GM12878 (cell line): Measurements from ENCODE around the gene AHNAK2. TPM values are rescaled to one million over a fixed set of nuclear protein-coding genes. Genes with fewer than 3 reads are reported as not detected.
A peak's percentile ranks its signal among the peaks of the same experiment; 100 is the strongest.

Source experiments
- ATAC-seq: fragments of 200-7000 bp; cut with Tn5 transposase; 3 replicates; pipeline ENCODE4 v1.9.1; 2020; ENCODE audit warnings: mild to moderate bottlenecking, moderate library complexity
- BruUV-seq: library from RNA; stranded (reverse); fragments of 400-500 nt; replicated peaks from 2 replicates; lab custom pipeline; 2021; lab: Mats Ljungman, UMichigan
- CTCF ChIA-PET: fragments of 300-600 bp; sonication (Branson Sonifier 250); formaldehyde crosslinking; extraction: SDS; loops from one replicate; lab custom pipeline; 2021; ENCODE audit warnings: inconsistent platforms; lab: Yijun Ruan, JAX
- POLR2A ChIA-PET: fragments of 350-600 bp; formaldehyde crosslinking; extraction: SDS; loops from one replicate; lab custom pipeline; 2021; ENCODE audit warnings: inconsistent platforms; lab: Charles Lee
- RAD21 ChIA-PET: fragments of 300-600 bp; sonication (Branson Sonifier 250); formaldehyde crosslinking; loops from one replicate; lab custom pipeline; 2023; ENCODE audit warnings: antibody characterized with exemption; ENCODE audit not compliant: unreplicated experiment; lab: Charles Lee
- SMC1A ChIA-PET: fragments of 300-600 bp; sonication (Branson Sonifier 250); formaldehyde crosslinking; loops from one replicate; lab custom pipeline; 2023; ENCODE audit not compliant: unreplicated experiment, uncharacterized antibody; lab: Charles Lee
- DNase-seq: peaks from one replicate; pipeline ENCODE4 v3.0.0-alpha.2; 2011; ENCODE audit warnings: low read depth, low spot score
- FAIRE-seq: peaks from 3 replicates; lab custom pipeline; 2011; peaks lifted over from hg19 to GRCh38; lab: Jason Lieb, UNC
- H2AFZ ChIP-seq: 2 replicates; pipeline ENCODE4 v1.6.0; 2011; ENCODE audit warnings: low read depth, low read length, control low read depth; ENCODE audit not compliant: control insufficient read depth
- H3K27ac ChIP-seq: 2 replicates; pipeline ENCODE4 v1.5.1; 2011; ENCODE audit warnings: control low read depth; ENCODE audit not compliant: control insufficient read depth, insufficient read depth
- H3K27me3 ChIP-seq, 2 experiments: replicated peaks in 1 of 2; 2 replicates each; pipeline versions ENCODE4 v1.6.0 to v1.6.1; 2011; ENCODE audit warnings: low read length in 1 of 2; ENCODE audit not compliant: control insufficient read depth in 2 of 2, insufficient read depth in 2 of 2
- H3K36me3 ChIP-seq, 2 experiments: 2 replicates each; pipeline ENCODE4 v1.5.1; 2011; ENCODE audit warnings: low read length in 1 of 2; ENCODE audit not compliant: control insufficient read depth in 2 of 2, insufficient read depth in 2 of 2
- H3K4me1 ChIP-seq: 2 replicates; pipeline ENCODE4 v1.6.1; 2011; ENCODE audit warnings: mild to moderate bottlenecking, low read length, moderate library complexity, mixed read lengths; ENCODE audit not compliant: control insufficient read depth, insufficient read depth
- H3K4me2 ChIP-seq: 2 replicates; pipeline ENCODE4 v1.6.0; 2011; ENCODE audit warnings: control low read depth; ENCODE audit not compliant: control insufficient read depth, insufficient read depth
- H3K4me3 ChIP-seq: fragments of 200-600 bp; sonication (generic); 2 replicates; pipeline ENCODE4 v1.5.1; 2016
- H3K79me2 ChIP-seq: 2 replicates; pipeline ENCODE4 v1.6.0; 2011; ENCODE audit warnings: low read length; ENCODE audit not compliant: control insufficient read depth, insufficient read depth
- H3K9ac ChIP-seq: 2 replicates; pipeline ENCODE4 v1.8.0; 2011; ENCODE audit warnings: low read length, control low read depth, mixed read lengths; ENCODE audit not compliant: control insufficient read depth, insufficient read depth
- H3K9me3 ChIP-seq: replicated peaks from 3 replicates; pipeline ENCODE4 v1.5.1; 2011; ENCODE audit warnings: mild to moderate bottlenecking, low read length; ENCODE audit not compliant: control insufficient read depth, insufficient read depth
- H4K20me1 ChIP-seq: 2 replicates; pipeline ENCODE4 v1.6.0; 2011; ENCODE audit not compliant: control insufficient read depth, insufficient read depth
- FOS ChIP-seq: IDR thresholded peaks from 3 replicates; pipeline ENCODE4 v1.6.1; 2011; ENCODE audit warnings: borderline replicate concordance; ENCODE audit not compliant: insufficient read length; ENCODE audit errors: extremely low read depth
- MYB ChIP-seq: fragments of 150-350 bp; IDR thresholded peaks from 2 replicates; pipeline ENCODE4 v1.6.1; 2014; ENCODE audit warnings: mild to moderate bottlenecking, low read depth, low read length, borderline replicate concordance
- POLR2A ChIP-seq: IDR thresholded peaks from 2 replicates; pipeline ENCODE4 v1.6.1; 2011; ENCODE audit warnings: low read depth, mild to moderate bottlenecking, low read length
- RBBP5 ChIP-seq: fragments of 200-600 bp; sonication (generic); conservative IDR thresholded peaks from 2 replicates; pipeline ENCODE4 v1.6.1; 2016
- WRNIP1 ChIP-seq: IDR thresholded peaks from 2 replicates; pipeline ENCODE4 v1.6.1; 2011; ENCODE audit warnings: low read depth, low read length, improper control_type of control experiment, borderline replicate concordance
- WGBS: methylation state at CpG from one replicate; pipeline ENCODE4 v1.1.6; 2016; ENCODE audit warnings: low lambda C conversion rate; ENCODE audit not compliant: insufficient replicate concordance, insufficient coverage; ENCODE audit errors: missing lambda C conversion rate; 5-methylcytosine and 5-hydroxymethylcytosine counted together
- in situ Hi-C: fragments of 300-500 bp; cut with MboI; formaldehyde crosslinking; loops from 9 replicates; pipeline ENCODE4 v1.14.3; 2018; ENCODE audit warnings: mixed read lengths
- intact Hi-C: fragments of 100-400 bp; cut with micrococcal nuclease; formaldehyde crosslinking; loops from one replicate; pipeline ENCODE4 v1.14.2; 2022; ENCODE audit not compliant: unreplicated experiment
- polyA plus RNA-seq, 11 experiments: library from polyadenylated mRNA; depleted of rRNA in 4 of 11; unstranded in 6 of 11; stranded (reverse) in 5 of 11; fragments of >200 nt; fragmentation: Nextera tagmentation in 4 of 11; fragmentation: Illumina TruSeq in 1 of 11; extraction: Ambion mirVana in 4 of 11; extraction: Trizol in 1 of 11; gene quantifications; 1 replicate in 1 of 11; 2 replicates in 10 of 11; pipeline versions ENCODE4 v1.2.1 to v1.2.3, GENCODE V29; 2011 to 2016; ENCODE audit warnings: inconsistent platforms in 2 of 11, missing spikeins in 2 of 11, low read depth in 1 of 11
- total RNA-seq, 4 experiments: library from RNA; depleted of rRNA in 3 of 4; stranded (reverse); fragments of >200 nt in 3 of 4; fragmentation: Illumina TruSeq in 1 of 4; extraction: Trizol in 1 of 4; gene quantifications; 2 replicates each; pipeline versions ENCODE4 v1.2.1 to v1.2.3, GENCODE V29; 2013 to 2021
- TF ChIP-seq, protein P1 (sequence below): fragments of 450-650 bp; IDR thresholded peaks from 2 replicates; pipeline ENCODE4 v1.6.1; 2017; ENCODE audit warnings: low read depth, mild to moderate bottlenecking, moderate library complexity

Gene AHNAK2
- total and polyA plus RNA-seq, 10 of the 15 experiments (the other 5 are each of a cell fraction or from before 2014, with no cell fraction given) = 0.03 to 0.10 TPM; not detected in 8

DNA sequence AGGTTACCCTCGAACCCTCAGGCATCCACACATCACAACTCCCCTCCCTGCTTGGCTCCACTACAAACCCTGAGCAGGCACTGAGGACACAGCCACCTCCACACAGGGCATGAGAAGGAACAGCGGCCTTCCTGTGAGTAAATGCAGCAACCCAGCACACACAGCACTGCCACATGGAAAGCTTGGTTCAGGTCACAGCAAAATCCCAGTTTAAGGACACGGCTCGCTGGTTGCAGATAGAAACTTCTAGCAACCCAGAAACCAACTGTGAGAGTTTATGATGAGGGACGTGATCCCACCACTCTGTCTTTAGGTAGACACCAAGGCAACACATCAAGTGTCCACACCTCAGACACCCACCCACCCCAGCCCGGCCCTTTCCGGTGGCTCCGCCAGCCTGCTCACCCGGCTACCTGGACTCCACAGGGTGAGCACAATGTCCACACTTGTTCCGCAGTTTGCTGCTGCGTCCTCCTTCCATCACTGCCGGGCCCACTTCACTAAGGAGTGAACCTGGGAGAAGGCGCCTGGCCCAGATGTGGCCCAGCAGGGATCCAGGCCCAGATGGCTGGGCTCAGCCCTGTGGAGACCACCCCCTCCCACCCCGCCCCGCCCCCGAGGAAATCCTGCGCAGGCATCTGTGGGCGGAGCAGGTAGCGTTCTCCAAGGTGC, 29.6 kb upstream of the AHNAK2 start:
- Histone ChIP-seq H3K4me3 (no peak overlapping the region), H3K4me2 (no peak overlapping the region), H3K79me2 (peaks cover 34% of the 10 kb centered on the region), H3K9me3 (no peaks in the 10 kb centered on the region), H3K4me1 (no peaks in the 10 kb centered on the region), H3K27ac (no peak overlapping the region), H3K36me3 (peaks cover 31 to 48% of the 10 kb centered on the region in 2 experiments), H3K27me3 (no peaks in the 10 kb centered on the region), H4K20me1 (no peaks in the 10 kb centered on the region; the same call in none of the 2 replicates), H3K9ac (no peak overlapping the region), H2AFZ (no peak overlapping the region)
- no TSS peak for BruUV-seq
- ChIA-PET SMC1A (no interaction called here), RAD21 (no interaction called here), CTCF (interaction anchor here (0.7 kb wide), 1 partner anchor 77 kb away, joined by 3 read pairs; no protein-coding TSS in a partner anchor), POLR2A (no interaction called here)
- 100% methylated on average over 14 of the region's 19 CpGs for WGBS
- TF ChIP-seq MYB (no peak), RBBP5 (no peak), POLR2A (peak; percentile 64; the same call in 1 of the 2 replicates), FOS (no peak), WRNIP1 (no peak)
- TF ChIP-seq, protein P1, sequence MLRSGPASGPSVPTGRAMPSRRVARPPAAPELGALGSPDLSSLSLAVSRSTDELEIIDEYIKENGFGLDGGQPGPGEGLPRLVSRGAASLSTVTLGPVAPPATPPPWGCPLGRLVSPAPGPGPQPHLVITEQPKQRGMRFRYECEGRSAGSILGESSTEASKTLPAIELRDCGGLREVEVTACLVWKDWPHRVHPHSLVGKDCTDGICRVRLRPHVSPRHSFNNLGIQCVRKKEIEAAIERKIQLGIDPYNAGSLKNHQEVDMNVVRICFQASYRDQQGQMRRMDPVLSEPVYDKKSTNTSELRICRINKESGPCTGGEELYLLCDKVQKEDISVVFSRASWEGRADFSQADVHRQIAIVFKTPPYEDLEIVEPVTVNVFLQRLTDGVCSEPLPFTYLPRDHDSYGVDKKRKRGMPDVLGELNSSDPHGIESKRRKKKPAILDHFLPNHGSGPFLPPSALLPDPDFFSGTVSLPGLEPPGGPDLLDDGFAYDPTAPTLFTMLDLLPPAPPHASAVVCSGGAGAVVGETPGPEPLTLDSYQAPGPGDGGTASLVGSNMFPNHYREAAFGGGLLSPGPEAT = no peak
- in situ Hi-C loops = no loop called here
- no peak for ATAC-seq
- DNase-seq = no peak
- intact Hi-C loops = no loop called here
- FAIRE-seq = no peak
